Neural progenitor cell (in vitro differentiated cells): ENCODE results near the gene ARID2.

ENCODE experiments used
- CTCF ChIP-seq: fragments of 200-600 bp; sonication (generic); IDR thresholded peaks from 2 replicates; pipeline ENCODE4 v1.5.1; 2017; ENCODE audit warnings: antibody characterized with exemption, mild to moderate bottlenecking
- EZH2 ChIP-seq: fragments of 200-600 bp; sonication (generic); IDR thresholded peaks from 2 replicates; pipeline ENCODE4 v1.6.1; 2017; ENCODE audit warnings: antibody characterized with exemption, mild to moderate bottlenecking, moderate library complexity
- EZH2phosphoT487 ChIP-seq: fragments of 200-600 bp; sonication (generic); IDR thresholded peaks from 2 replicates; pipeline ENCODE4 v1.6.1; 2017; ENCODE audit warnings: antibody characterized with exemption

GRCh38 chr12:45732250-45732649, 2.7 kb downstream of the ARID2 start:
- no peak for TF ChIP-seq EZH2
- TF ChIP-seq CTCF: no peak
- TF ChIP-seq EZH2phosphoT487: no peak
